ENCODE data around the gene GRPEL2.

DNA sequence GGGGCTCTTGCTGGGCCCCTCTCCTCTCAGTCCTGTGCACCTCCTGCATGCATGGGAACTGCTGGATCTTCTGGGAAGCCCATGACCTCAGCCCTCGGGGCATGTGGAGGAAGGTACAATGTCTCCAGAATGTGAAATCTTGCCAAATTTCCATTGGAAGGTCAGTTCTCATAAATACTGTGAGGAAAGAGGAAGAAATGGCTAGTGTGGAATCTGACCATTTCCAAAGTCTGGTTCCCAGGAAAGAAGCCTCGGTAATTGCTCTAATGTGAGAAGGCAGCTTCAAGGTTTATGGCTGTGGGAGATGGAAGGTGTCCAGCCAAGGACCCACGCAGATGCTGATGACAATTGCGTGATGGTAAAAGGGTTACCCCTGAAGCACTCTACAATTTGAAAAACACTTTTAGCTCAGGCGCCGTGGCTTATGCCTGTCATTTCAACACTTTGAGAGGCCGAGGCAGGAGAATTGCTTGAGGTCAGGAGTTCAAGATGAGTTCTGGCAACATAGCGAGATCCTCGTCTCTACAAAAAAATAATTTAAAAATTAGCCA lies 41.9 kb downstream of the GRPEL2 start:
- TF ChIP-seq, protein P1, sequence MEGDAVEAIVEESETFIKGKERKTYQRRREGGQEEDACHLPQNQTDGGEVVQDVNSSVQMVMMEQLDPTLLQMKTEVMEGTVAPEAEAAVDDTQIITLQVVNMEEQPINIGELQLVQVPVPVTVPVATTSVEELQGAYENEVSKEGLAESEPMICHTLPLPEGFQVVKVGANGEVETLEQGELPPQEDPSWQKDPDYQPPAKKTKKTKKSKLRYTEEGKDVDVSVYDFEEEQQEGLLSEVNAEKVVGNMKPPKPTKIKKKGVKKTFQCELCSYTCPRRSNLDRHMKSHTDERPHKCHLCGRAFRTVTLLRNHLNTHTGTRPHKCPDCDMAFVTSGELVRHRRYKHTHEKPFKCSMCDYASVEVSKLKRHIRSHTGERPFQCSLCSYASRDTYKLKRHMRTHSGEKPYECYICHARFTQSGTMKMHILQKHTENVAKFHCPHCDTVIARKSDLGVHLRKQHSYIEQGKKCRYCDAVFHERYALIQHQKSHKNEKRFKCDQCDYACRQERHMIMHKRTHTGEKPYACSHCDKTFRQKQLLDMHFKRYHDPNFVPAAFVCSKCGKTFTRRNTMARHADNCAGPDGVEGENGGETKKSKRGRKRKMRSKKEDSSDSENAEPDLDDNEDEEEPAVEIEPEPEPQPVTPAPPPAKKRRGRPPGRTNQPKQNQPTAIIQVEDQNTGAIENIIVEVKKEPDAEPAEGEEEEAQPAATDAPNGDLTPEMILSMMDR (IDR thresholded peaks at IDR 0.05): no peak
- TF ChIP-seq POLR2A (IDR thresholded peaks at IDR 0.05): no peak
- TF ChIP-seq EP300 (IDR thresholded peaks at IDR 0.05): no peak
- TF ChIP-seq POLR2AphosphoS5 (IDR thresholded peaks at IDR 0.05): peak in 2 of 3 donors; percentile 40 to 64
